LNCAP (cell line): Measurements from ENCODE around the gene SMARCD3.
A peak's percentile ranks its signal among the peaks of the same experiment; 100 is the strongest.

ENCODE experiments used
- CTCF ChIP-seq: fragments of 450-650 bp; IDR thresholded peaks from 2 replicates; pipeline ENCODE4 v1.5.1; 2017; ENCODE audit warnings: mild to moderate bottlenecking

The SMARCD3 gene

DNA sequence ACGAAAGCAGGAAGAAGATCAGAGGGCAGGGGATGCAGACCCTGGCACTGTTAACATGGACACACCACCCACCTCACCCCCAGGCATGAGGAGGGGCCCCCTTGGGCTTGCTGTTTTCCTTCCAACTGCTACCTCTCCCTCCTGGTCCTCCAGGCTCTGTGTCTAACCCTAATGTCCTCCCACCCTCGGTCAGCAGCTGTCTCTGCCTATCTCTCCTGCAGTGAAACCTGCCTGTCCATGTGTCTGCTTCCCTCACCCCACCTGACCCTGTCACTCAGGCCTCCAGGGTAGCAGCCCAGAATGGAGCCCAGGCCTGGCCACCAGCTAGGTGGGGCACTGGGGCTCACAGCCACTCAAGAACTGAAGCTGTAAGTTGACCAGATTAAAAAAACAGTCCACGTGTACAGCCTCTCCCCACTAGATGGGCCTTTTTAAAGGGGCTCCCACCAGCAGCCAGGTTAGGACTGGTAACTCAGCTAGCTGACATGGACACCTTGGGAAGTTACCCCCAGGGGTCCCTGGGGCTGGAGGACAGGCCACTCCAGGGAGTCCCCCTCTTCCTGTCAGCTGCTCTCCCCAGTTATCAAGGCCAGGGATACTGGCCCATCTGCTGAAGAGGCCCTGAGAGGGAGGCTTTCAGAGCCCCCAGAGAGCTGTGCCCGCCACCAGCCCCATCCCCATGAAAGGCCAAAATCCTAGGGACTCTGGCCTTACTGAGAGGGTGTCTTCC, 1.5 kb downstream of the SMARCD3 start:
- TF ChIP-seq CTCF = no peak

GRCh38 chr7:151246102-151246850, 2.2 kb downstream of the SMARCD3 start:
- no peak for TF ChIP-seq CTCF

GRCh38 chr7:151245360-151246101, 3.0 kb downstream of the SMARCD3 start:
- peak; percentile 64 for TF ChIP-seq CTCF

GRCh38 chr7:151244841-151245346, 3.6 kb downstream of the SMARCD3 start:
- TF ChIP-seq CTCF = no peak

GRCh38 chr7:151244196-151244840, 4.2 kb downstream of the SMARCD3 start:
- TF ChIP-seq CTCF = peak; percentile 92

DNA sequence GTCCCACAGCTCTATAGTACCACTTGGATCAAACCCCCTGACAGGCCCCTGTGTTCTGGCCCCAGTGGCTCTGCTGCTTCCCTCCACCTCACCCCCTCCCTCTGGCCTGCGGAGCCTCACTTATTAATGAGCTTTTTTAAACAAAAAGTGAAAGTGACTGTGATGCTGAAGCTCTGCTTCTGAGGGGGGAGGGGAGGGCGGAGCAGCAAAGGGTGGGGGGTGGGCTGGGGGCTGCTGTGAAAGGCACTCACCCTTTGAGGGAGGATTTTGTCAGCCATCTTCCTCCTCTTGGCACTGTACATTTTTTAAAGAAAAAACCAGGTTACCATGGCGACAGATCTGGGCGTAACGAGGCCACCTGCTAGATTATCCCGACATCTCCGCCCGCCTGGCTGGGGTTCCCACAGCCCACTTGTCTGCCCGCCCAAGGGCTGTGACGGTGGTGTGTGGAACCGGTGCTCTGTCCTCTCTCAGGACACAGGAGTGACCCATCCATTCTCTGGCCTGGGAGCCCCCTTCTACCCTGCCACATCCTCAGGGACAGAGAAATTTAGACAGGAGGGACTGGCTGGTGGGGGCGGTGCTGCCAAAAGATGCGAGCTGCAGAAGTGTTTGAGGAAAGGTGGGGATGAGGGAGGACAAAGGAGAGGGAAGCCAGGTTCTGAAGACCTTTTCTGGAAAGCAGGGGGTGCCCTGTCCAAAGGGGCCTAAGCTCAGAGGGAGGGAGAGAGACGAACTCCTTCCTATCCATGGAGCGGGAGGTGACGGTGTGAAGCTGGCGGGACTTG, 4.9 kb downstream of the SMARCD3 start:
- TF ChIP-seq CTCF = no peak
